TTC549 (cell line): ENCODE data around the gene CADM2.
"Not testable (repeated sequence)": the region's sequence is repeated elsewhere in the genome, so short reads cannot be mapped to it uniquely, and the experiment has no call there.

Experiments
- FAIRE-seq: peaks from 2 replicates; lab custom pipeline; 2012; peaks lifted over from hg19 to GRCh38; lab: Jason Lieb, UNC

CADM2 gene

DNA sequence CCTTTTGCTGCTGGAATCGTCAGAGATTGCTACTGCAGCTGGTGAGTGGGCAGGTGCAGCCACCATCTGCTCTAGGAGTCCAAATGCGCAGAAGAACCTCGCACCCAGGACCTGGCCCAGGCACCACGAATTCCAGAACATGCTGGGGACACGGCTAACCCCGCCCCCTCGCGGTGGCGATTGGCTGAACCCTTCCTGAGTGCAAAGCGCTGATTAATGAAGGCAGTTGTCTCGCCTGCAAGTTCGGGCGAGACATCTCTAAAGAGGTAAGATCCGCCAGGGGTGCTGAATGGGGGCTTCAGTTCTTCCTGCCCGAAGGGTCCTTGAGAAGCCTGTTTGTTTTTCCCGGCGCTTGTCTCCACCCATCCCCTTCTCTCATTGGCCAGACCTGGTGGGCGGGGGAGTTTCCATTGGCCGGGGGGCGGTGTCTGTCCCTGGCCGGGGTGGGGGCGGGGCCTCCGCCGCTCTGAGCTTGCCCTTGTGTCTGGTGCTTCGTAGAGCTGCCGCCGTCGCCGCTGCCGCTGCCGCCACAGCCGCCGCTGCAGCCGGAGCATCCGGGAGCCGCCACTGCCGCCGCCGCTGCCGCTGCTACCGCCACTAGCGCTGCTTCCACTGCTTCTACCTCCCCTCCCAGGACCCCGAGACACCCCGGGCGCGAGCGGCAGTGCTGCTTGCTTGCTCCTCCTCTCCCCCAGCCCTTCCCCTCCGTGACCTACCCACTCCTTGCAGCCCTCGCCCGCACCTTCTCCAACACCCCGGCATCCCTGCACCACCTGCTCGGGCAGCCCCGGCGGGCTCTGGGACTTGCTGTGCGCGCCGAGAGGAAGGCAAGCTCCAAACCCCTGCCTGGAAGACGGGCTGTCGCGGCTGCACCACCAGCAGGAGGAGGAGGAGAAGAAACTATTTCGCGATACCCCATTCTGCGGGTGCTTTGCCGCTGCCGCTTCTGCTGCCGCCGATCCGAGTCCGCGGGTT, at the start of gene CADM2:
Gene CADM2 (plus strand): TSS at position 495 of the 975 bp plus-strand sequence.
- no peak for FAIRE-seq

DNA sequence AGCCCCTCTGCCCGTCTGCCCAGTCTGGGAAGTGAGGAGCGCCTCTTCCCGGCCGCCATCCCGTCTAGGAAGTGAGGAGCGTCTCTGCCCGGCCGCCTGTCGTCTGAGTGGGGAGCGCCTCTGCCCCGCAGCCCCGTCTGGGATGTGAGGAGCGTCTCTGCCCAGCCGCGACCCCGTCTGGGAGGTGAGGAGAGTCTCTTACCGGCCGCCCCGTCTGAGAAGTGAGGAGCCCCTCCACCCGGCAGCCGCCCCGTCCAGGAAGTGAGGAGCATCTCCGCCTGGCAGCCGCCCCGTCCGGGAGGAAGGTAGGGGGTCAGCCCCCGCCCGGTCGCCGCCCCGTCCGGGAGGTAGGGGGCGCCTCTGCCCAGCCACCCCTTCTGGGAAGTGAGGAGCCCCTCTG, 40.2 kb upstream of the CADM2 start:
- FAIRE-seq = not testable (repeated sequence)

DNA sequence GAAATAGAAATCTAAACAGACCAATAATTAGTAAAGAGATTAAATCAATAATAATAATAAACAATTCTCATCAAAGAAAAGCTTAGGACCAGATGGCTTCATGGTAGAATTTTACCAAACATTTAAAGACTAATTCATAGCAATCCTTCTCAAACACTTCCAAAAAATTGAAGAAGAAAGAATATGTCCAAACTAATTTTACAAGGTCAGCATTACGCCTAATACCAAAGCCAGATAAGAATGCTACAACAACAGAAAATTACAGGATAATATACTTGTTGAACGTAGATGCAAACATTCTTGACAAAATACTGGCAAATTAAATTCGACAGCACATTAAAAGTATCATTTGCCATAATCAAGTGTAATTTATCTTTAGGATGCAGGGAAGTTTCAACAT, 36.1 kb upstream of the CADM2 start:
- no peak for FAIRE-seq

DNA sequence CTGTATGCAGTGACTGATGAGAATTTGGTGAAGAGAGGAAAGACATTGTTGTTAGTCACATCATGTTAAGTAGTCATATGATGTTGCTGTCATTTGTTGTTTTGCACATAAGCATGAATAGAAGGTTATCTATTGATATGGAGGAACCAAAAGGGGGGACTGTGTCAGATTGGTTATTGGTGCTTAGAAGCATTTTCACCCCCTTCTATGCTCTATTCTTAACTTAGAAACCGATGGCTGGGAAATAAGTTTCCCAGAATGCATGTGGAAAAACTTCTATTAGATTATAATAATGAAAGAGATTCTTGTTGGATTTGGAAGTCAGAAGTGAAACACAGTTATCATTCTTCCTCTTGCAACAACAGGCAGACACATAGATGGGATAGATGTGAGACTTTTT, 33.2 kb upstream of the CADM2 start:
- FAIRE-seq = no peak

- no peak for FAIRE-seq
Observed at GRCh38 chr3:84943379-84943778, 15.4 kb upstream of the CADM2 start.

DNA sequence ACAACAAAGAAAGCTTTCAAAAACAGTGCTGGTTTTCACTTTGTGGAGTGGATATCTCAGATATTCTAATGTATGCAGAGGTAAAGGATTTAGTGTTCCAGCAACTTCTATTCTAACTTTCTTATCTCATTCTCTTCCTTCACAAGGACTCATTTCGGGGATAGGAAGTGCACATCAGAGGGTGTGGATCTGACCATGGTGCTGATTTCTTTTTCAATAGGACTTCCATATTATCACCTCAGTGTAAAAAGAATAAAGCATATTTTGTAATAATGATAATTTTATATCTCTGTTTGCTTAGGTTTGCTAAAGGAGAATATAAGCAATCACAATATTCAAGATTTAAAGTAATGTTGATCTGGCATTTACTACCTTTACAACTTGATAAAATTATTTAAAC, 12.5 kb upstream of the CADM2 start:
- FAIRE-seq = no peak

DNA sequence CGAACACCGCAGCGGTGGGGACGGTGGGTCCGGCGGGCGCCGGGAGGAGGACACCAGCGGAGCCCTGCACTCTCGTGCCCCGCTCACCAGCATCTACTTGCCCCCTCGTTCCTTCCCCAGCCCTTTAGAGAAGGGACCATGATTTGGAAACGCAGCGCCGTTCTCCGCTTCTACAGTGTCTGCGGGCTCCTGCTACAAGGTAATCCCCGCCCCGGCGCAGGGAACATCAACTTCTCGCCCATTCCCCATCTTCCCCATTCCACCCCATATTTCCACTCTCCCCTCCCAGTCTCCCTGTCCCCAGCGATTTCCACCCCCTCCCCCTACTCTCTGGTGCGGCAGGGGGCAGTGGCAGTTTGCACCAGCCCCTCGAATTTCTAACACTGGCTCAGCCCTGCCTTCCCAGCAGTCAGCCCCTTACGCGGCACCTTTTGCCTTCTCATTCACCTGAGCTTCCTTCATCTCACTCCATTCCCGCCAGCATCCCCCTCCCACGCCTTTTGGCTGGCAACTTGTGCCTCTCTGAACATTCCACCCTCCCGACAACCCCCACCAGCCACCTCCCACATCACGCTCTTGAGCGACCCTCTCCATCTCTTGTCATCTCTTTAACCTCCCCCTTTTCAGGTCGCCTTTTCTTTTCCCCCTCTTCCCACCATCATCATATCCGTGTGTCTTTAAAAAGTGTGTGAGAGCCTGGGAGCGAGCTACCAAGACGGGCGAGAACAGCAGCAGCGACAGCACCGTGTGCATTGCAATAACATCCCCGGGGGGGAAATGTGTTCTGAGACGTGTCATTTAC, 882 bp downstream of the CADM2 start:
- FAIRE-seq = no peak

DNA sequence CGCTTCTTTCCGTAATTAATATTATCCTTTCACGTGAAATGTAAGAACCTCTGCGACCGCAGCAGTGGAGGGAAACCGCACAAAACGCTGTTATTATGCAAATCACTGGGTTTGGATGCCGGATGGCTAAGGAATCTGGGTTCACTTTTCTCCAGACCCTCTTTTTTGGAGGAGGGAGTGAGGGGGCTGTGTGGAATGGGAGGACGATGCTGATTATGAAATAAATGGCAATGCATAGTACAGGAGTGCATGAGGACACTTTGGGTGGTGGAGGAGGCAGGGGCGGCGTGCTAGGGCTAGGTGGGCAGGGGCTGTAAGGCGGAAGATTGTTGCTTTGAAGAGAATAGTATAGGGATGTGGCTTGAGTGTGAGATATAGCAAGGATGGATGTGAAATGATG, 1.8 kb downstream of the CADM2 start:
- no peak for FAIRE-seq

- no peak for FAIRE-seq
Observed at GRCh38 chr3:84961011-84961410, 2.2 kb downstream of the CADM2 start.

- no peak for FAIRE-seq
Observed at GRCh38 chr3:84961521-84962255, 2.9 kb downstream of the CADM2 start.

DNA sequence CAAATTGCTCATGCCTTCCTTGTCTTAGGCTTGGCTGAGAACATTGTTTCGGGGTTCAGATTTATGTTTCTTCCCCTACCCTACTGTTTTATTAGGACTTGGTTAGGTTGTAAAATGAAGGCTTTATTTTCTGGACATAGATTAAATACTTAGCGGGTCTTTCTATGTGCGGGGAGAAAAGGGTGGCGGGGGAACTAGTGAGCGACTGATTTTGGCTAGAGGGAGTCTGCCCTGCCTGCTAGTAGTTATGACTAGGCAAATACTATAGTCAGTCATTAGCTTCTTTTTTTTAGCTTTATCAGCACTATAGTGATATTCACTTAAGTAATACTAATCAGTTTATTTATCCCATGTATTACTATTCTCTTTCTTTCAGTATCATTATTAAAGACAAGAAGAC, 3.6 kb downstream of the CADM2 start:
- no peak for FAIRE-seq

GRCh38 chr3:84963137-84963536, 4.3 kb downstream of the CADM2 start:
- FAIRE-seq = no peak

DNA sequence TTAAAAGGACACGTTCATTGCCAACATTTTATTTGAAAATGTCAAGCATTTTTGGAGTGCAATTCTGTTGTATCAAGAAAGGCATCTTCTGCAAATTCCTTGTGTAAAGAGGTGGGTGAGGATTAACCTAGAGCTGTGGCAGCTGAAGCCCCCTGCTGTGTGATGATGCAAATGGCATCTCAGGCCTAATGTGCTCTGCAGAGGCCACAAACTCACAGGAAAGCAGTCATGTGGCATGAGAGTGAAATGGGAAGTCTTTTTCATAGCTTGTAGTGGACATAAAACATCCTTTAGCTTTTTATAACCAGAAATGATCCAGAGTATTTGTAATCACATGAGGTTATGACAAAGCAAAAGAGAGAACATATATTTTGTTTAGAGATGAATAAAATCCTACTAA, 6.4 kb downstream of the CADM2 start:
- no peak for FAIRE-seq

DNA sequence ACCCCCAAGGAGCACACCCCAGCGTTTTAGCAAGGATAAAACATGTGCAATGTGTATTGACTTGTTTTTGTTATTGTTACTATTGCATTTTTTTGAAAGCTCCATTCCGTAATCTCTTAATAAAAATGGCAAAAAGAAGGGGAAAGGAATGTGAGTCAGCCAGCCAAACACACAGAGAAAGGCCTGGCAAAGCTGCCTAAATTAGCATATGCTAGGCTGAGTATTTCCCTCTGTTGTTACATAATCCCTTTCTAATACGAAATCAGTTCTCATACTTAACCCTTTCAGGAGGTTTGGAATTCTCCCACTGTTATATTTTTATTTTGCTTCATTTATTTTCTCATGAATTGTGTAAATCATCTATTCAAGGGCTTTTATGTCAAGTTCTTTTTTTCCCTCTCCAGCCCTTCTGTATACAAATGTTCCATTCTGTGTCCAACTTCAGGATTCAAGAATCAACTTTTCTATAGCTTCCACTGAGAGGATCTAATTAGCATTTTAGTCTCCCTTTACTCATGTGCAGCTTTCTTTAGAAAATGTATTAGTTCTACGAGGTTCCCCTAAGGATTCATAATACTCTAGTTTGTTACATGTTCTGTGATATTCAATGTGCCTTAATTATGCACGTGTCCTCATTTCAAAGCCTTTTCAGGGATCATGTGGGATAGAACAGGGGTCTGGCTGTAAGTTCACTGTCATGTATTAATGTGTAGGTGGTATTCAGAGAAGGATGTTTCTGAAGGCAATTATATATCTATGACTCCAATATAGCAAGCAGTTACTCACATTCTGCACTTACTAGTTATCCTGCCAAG, 9.2 kb downstream of the CADM2 start:
- no peak for FAIRE-seq

DNA sequence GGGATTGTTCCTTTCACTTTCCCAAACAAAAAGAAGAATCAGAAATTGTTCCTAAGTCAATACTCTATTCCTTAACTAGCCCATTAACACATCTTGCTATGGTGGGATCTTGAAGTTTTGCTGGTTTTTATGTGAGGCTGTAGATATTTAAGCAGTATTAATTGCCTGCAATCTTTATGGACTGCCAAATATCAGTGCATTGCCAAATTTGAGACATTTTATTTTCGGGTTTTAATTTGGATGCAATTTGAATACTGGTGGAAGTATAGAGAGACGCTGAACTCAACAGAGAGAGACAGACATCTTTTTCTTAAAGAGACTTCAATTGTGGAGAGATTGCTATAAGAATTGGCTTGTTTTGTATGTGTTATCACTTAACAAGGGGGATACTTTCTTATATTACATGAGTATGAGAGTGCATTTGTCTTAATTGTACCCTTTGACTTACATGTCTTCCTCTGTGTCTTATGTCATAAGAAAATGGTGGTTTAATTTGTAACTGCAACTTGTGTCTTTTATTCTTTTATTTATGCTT, 10.0 kb downstream of the CADM2 start:
- FAIRE-seq = no peak

DNA sequence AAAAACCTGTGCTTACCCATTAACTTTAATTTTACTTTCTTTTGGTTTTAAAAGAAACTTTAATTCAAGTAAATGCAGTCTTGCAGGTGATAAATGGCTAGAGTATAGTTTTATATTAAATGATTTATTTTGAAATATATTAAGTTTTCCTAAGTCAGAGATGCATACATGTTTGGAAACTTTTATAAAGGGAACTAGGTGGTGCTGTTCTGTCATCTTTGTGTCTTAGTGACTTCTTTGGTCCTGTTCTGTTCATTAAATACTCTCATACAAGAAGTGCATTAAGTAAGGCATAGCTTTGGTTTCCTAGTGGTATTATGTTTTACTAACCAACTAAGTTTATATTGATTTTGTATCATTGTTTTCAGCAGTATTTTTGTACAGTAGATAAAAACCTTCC, 15.6 kb downstream of the CADM2 start:
- FAIRE-seq = no peak

DNA sequence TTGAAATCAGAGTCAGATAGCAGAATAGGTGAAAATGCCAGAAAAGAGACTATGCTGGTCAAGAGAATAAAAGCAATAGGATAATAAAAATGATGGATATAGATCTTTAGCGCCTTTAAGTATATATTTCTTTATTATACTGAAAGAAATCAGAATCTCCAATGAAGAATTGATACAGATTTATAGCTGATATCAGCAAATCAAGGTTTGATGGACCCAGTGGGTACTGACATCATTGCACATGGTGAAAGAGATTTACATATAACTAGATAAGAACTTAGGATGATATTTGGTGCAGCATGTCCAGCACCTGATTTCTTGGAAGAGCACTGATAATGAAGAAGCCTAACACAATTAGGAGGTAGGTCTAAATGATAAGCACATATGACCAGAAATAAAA, 18.2 kb downstream of the CADM2 start:
- no peak for FAIRE-seq

GRCh38 chr3:84978843-84979242, 20.1 kb downstream of the CADM2 start:
- FAIRE-seq = no peak

GRCh38 chr3:84980011-84980410, 21.2 kb downstream of the CADM2 start:
- no peak for FAIRE-seq

GRCh38 chr3:84980456-84980855, 21.7 kb downstream of the CADM2 start:
- FAIRE-seq = no peak

- FAIRE-seq = no peak
Observed at GRCh38 chr3:84983490-84983889, 24.7 kb downstream of the CADM2 start.

GRCh38 chr3:84984429-84984828, 25.6 kb downstream of the CADM2 start:
- no peak for FAIRE-seq
